Measurements from ENCODE around the gene KCNQ1OT1.

- no peak for TF ChIP-seq POLR2A (IDR thresholded peaks at IDR 0.05)
- no peak for TF ChIP-seq CTCF (IDR thresholded peaks at IDR 0.05)
- no peak for TF ChIP-seq POLR2AphosphoS5 (IDR thresholded peaks at IDR 0.05)
- no peak for TF ChIP-seq EP300 (IDR thresholded peaks at IDR 0.05)
These were observed 9.9 kb downstream of the KCNQ1OT1 start for GRCh38 chr11:2689651-2690575.
